ENCODE results near the gene RSAD1.

RSAD1 gene

GRCh38 chr17:50523208-50523607 lies 44.5 kb downstream of the RSAD1 start:
- H3K36me3 ChIP-seq (ENCODE audit: control insufficient read depth, insufficient read depth, low read length), result no peaks in the 10 kb centered on the region
- no peaks in the 10 kb centered on the region for H3K9me3 ChIP-seq (ENCODE audit: control insufficient read depth, insufficient read depth, low read length)
- H3K9ac ChIP-seq (ENCODE audit: low read depth, low read length), result no peak overlapping the region
- H3K4me1 ChIP-seq (ENCODE audit: control insufficient read depth, insufficient read depth, low read length), result no peaks in the 10 kb centered on the region
- no peaks in the 10 kb centered on the region for H3K27me3 ChIP-seq (ENCODE audit: control insufficient read depth, insufficient read depth, low read length)
- H3K27ac ChIP-seq (ENCODE audit: low read depth, low read length), result no peak overlapping the region
- no peak overlapping the region for H3K4me3 ChIP-seq (ENCODE audit: low read depth, low read length)

- H3K36me3 ChIP-seq (ENCODE audit: control insufficient read depth, insufficient read depth, low read length), result no peaks in the 10 kb centered on the region
- H3K27me3 ChIP-seq (ENCODE audit: control insufficient read depth, insufficient read depth, low read length), result no peaks in the 10 kb centered on the region; the same call in 1 of the 2 replicates
- H3K4me1 ChIP-seq (ENCODE audit: control insufficient read depth, insufficient read depth, low read length), result no peaks in the 10 kb centered on the region
- no peaks in the 10 kb centered on the region for H3K9me3 ChIP-seq (ENCODE audit: control insufficient read depth, insufficient read depth, low read length)
- no peak overlapping the region for H3K9ac ChIP-seq (ENCODE audit: low read depth, low read length)
- no peak overlapping the region for H3K4me3 ChIP-seq (ENCODE audit: low read depth, low read length)
- H3K27ac ChIP-seq (ENCODE audit: low read depth, low read length), result no peak overlapping the region
Observed at GRCh38 chr17:50524838-50525237, 46.2 kb downstream of the RSAD1 start.

- no peak overlapping the region for H3K9ac ChIP-seq (ENCODE audit: low read depth, low read length)
- peaks cover 6% of the 10 kb centered on the region for H3K4me1 ChIP-seq (ENCODE audit: control insufficient read depth, insufficient read depth, low read length)
- peaks cover 12% of the 10 kb centered on the region for H3K27me3 ChIP-seq (ENCODE audit: control insufficient read depth, insufficient read depth, low read length)
- H3K9me3 ChIP-seq (ENCODE audit: control insufficient read depth, insufficient read depth, low read length), result no peaks in the 10 kb centered on the region
- no peak overlapping the region for H3K4me3 ChIP-seq (ENCODE audit: low read depth, low read length)
- H3K27ac ChIP-seq (ENCODE audit: low read depth, low read length), result no peak overlapping the region
- H3K36me3 ChIP-seq (ENCODE audit: control insufficient read depth, insufficient read depth, low read length), result no peaks in the 10 kb centered on the region
Observed at GRCh38 chr17:50527155-50527762, 48.6 kb downstream of the RSAD1 start.

- Histone ChIP-seq H3K27ac (ENCODE audit: low read depth, low read length) (no peak overlapping the region), H3K4me1 (ENCODE audit: control insufficient read depth, insufficient read depth, low read length) (peaks cover 7% of the 10 kb centered on the region), H3K9me3 (ENCODE audit: control insufficient read depth, insufficient read depth, low read length) (no peaks in the 10 kb centered on the region), H3K27me3 (ENCODE audit: control insufficient read depth, insufficient read depth, low read length) (peaks cover 20% of the 10 kb centered on the region), H3K9ac (ENCODE audit: low read depth, low read length) (no peak overlapping the region), H3K4me3 (ENCODE audit: low read depth, low read length) (no peak overlapping the region), H3K36me3 (ENCODE audit: control insufficient read depth, insufficient read depth, low read length) (no peaks in the 10 kb centered on the region)
Observed at GRCh38 chr17:50527949-50528474, 49.4 kb downstream of the RSAD1 start.

GRCh38 chr17:50529849-50530248 lies 51.2 kb downstream of the RSAD1 start:
- Histone ChIP-seq H3K27ac (ENCODE audit: low read depth, low read length) (no peak overlapping the region), H3K27me3 (ENCODE audit: control insufficient read depth, insufficient read depth, low read length) (peaks cover 36% of the 10 kb centered on the region), H3K4me3 (ENCODE audit: low read depth, low read length) (no peak overlapping the region), H3K9ac (ENCODE audit: low read depth, low read length) (no peak overlapping the region), H3K4me1 (ENCODE audit: control insufficient read depth, insufficient read depth, low read length) (peaks cover 16% of the 10 kb centered on the region), H3K9me3 (ENCODE audit: control insufficient read depth, insufficient read depth, low read length) (no peaks in the 10 kb centered on the region), H3K36me3 (ENCODE audit: control insufficient read depth, insufficient read depth, low read length) (no peaks in the 10 kb centered on the region)

GRCh38 chr17:50531428-50532025 lies 52.9 kb downstream of the RSAD1 start:
- H3K4me1 ChIP-seq (ENCODE audit: control insufficient read depth, insufficient read depth, low read length), result peaks cover 16% of the 10 kb centered on the region
- H3K27ac ChIP-seq (ENCODE audit: low read depth, low read length), result no peak overlapping the region
- H3K9me3 ChIP-seq (ENCODE audit: control insufficient read depth, insufficient read depth, low read length), result no peaks in the 10 kb centered on the region
- H3K36me3 ChIP-seq (ENCODE audit: control insufficient read depth, insufficient read depth, low read length), result no peaks in the 10 kb centered on the region
- no peak overlapping the region for H3K4me3 ChIP-seq (ENCODE audit: low read depth, low read length)
- H3K27me3 ChIP-seq (ENCODE audit: control insufficient read depth, insufficient read depth, low read length), result peaks cover 36% of the 10 kb centered on the region
- H3K9ac ChIP-seq (ENCODE audit: low read depth, low read length), result no peak overlapping the region

- peak within 1 kb of the TSS; percentile 66 for H3K4me3 ChIP-seq (ENCODE audit: low read depth, low read length)
- H3K36me3 ChIP-seq (ENCODE audit: control insufficient read depth, insufficient read depth, low read length), result no peaks in the 10 kb centered on the region; the same call in 1 of the 2 replicates
- peaks cover 36% of the 10 kb centered on the region for H3K27me3 ChIP-seq (ENCODE audit: control insufficient read depth, insufficient read depth, low read length)
- no peak within 1 kb of the TSS for H3K9ac ChIP-seq (ENCODE audit: low read depth, low read length)
- no peak within 1 kb of the TSS for H3K27ac ChIP-seq (ENCODE audit: low read depth, low read length)
- no peaks in the 10 kb centered on the region for H3K9me3 ChIP-seq (ENCODE audit: control insufficient read depth, insufficient read depth, low read length)
- peaks cover 16% of the 10 kb centered on the region for H3K4me1 ChIP-seq (ENCODE audit: control insufficient read depth, insufficient read depth, low read length)
Observed at GRCh38 chr17:50532452-50533024, 53.9 kb downstream of the RSAD1 start, which contains the start of gene EPN3. Gene EPN3 (plus strand): TSS chr17:50532735. CDS start chr17:50536557, 3,822 bp downstream.

DNA sequence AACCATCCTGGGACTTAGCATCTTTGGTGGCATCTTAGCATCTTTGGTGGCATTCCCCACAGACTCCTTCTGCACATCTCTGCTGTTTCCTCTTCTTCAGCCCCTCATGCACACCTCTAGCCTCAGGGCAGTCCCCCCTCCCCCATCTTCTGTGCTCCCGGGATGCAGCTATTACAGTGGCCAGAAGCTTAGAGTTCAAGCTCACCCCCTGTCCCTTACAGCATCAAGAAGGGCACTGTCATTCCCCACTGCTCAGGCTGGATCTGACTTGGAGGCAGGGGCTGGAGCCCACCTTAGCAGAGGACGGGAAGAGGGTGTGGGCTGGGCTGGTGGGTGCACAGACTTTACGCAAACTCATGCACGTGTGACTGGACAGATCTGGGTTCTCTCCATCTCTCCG lies 54.5 kb downstream of the RSAD1 start:
- H3K4me1 ChIP-seq (ENCODE audit: control insufficient read depth, insufficient read depth, low read length), result peaks cover 16% of the 10 kb centered on the region

GRCh38 chr17:50533720-50534148 lies 55.1 kb downstream of the RSAD1 start:
- Histone ChIP-seq H3K4me3 (ENCODE audit: low read depth, low read length) (peak overlapping the region; percentile 66), H3K9me3 (ENCODE audit: control insufficient read depth, insufficient read depth, low read length) (no peaks in the 10 kb centered on the region), H3K27me3 (ENCODE audit: control insufficient read depth, insufficient read depth, low read length) (peaks cover 36% of the 10 kb centered on the region), H3K36me3 (ENCODE audit: control insufficient read depth, insufficient read depth, low read length) (no peaks in the 10 kb centered on the region; the same call in 1 of the 2 replicates), H3K9ac (ENCODE audit: low read depth, low read length) (no peak overlapping the region), H3K4me1 (ENCODE audit: control insufficient read depth, insufficient read depth, low read length) (peaks cover 16% of the 10 kb centered on the region), H3K27ac (ENCODE audit: low read depth, low read length) (no peak overlapping the region)

More for the DNA sequence above, 54.5 kb downstream of the RSAD1 start:
- no peak overlapping the region for H3K27ac ChIP-seq (ENCODE audit: low read depth, low read length)
- H3K9ac ChIP-seq (ENCODE audit: low read depth, low read length), result no peak overlapping the region
- H3K4me3 ChIP-seq (ENCODE audit: low read depth, low read length), result peak overlapping the region; percentile 66
- H3K9me3 ChIP-seq (ENCODE audit: control insufficient read depth, insufficient read depth, low read length), result no peaks in the 10 kb centered on the region
- H3K36me3 ChIP-seq (ENCODE audit: control insufficient read depth, insufficient read depth, low read length), result no peaks in the 10 kb centered on the region; the same call in 1 of the 2 replicates
- H3K27me3 ChIP-seq (ENCODE audit: control insufficient read depth, insufficient read depth, low read length), result peaks cover 36% of the 10 kb centered on the region

- H3K27me3 ChIP-seq (ENCODE audit: control insufficient read depth, insufficient read depth, low read length), result peaks cover 36% of the 10 kb centered on the region
- peak overlapping the region; percentile 66 for H3K4me3 ChIP-seq (ENCODE audit: low read depth, low read length)
- no peak overlapping the region for H3K27ac ChIP-seq (ENCODE audit: low read depth, low read length)
- no peak overlapping the region for H3K9ac ChIP-seq (ENCODE audit: low read depth, low read length)
- H3K4me1 ChIP-seq (ENCODE audit: control insufficient read depth, insufficient read depth, low read length), result peaks cover 16% of the 10 kb centered on the region
- H3K9me3 ChIP-seq (ENCODE audit: control insufficient read depth, insufficient read depth, low read length), result no peaks in the 10 kb centered on the region
- no peaks in the 10 kb centered on the region; the same call in 1 of the 2 replicates for H3K36me3 ChIP-seq (ENCODE audit: control insufficient read depth, insufficient read depth, low read length)
Observed at GRCh38 chr17:50534222-50534978, 55.7 kb downstream of the RSAD1 start.
